SU-DHL-6 (cell line): ENCODE data around the gene SDK1.

Experiments
- EZH2phosphoT487 ChIP-seq: fragments of 200-600 bp; sonication (generic), shearing (Covaris generic); conservative IDR thresholded peaks from 2 replicates; pipeline ENCODE4 v1.6.1; 2018; ENCODE audit warnings: mild to moderate bottlenecking, antibody characterized with exemption, low read length, moderate library complexity, mixed read lengths
- TF ChIP-seq, protein P1 (sequence below): fragments of 200-600 bp; sonication (generic); IDR thresholded peaks from one replicate; pipeline ENCODE4 v1.5.1; 2017; ENCODE audit warnings: antibody characterized with exemption, mild to moderate bottlenecking, low read length, moderate library complexity; ENCODE audit not compliant: insufficient read depth, poor library complexity, severe bottlenecking

DNA sequence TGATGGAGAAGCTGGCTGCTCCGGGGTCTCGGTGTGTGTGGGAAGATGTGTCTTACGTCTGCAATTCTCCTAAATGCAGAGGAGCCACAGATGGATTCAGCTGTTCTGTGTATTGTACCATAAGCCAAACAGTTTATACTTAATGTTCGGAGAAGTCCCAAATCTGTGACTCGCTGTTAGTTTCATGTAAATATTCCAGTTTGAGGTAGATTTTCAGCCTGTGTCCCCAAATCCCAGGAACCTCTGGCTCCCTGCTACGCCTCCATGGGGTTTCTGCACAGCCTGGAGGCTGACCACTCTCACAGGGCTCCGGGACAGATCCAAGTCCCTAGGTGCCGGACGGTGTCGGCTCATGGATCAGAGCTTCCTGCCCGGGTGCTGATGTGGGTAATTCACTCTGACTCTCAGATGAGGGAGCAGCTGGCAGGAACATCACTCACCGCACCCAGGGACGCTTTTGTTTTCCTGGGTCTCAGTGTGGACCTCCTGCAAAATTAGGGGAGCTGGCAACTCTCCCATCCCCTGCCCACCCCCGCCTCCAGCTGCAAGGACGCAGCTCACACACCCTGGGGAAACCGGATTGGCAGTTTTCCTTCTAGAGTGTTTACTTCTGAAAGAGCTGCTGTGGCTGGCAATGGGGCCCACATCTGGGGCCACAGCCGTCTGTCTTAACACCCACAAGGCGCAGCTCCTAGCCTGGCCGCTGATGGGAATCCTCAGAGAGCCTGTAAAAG, 960.0 kb downstream of the SDK1 start:
- TF ChIP-seq, protein P1, sequence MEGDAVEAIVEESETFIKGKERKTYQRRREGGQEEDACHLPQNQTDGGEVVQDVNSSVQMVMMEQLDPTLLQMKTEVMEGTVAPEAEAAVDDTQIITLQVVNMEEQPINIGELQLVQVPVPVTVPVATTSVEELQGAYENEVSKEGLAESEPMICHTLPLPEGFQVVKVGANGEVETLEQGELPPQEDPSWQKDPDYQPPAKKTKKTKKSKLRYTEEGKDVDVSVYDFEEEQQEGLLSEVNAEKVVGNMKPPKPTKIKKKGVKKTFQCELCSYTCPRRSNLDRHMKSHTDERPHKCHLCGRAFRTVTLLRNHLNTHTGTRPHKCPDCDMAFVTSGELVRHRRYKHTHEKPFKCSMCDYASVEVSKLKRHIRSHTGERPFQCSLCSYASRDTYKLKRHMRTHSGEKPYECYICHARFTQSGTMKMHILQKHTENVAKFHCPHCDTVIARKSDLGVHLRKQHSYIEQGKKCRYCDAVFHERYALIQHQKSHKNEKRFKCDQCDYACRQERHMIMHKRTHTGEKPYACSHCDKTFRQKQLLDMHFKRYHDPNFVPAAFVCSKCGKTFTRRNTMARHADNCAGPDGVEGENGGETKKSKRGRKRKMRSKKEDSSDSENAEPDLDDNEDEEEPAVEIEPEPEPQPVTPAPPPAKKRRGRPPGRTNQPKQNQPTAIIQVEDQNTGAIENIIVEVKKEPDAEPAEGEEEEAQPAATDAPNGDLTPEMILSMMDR = no peak
- no peak for TF ChIP-seq EZH2phosphoT487
